ENCODE data around the gene PI4KA. TPM values are rescaled to one million over a fixed set of nuclear protein-coding genes. Genes with fewer than 3 reads are reported as not detected.

The PI4KA gene
- total RNA-seq, 2 donors from 2014 or later: 68.3 to 97.6 TPM

DNA sequence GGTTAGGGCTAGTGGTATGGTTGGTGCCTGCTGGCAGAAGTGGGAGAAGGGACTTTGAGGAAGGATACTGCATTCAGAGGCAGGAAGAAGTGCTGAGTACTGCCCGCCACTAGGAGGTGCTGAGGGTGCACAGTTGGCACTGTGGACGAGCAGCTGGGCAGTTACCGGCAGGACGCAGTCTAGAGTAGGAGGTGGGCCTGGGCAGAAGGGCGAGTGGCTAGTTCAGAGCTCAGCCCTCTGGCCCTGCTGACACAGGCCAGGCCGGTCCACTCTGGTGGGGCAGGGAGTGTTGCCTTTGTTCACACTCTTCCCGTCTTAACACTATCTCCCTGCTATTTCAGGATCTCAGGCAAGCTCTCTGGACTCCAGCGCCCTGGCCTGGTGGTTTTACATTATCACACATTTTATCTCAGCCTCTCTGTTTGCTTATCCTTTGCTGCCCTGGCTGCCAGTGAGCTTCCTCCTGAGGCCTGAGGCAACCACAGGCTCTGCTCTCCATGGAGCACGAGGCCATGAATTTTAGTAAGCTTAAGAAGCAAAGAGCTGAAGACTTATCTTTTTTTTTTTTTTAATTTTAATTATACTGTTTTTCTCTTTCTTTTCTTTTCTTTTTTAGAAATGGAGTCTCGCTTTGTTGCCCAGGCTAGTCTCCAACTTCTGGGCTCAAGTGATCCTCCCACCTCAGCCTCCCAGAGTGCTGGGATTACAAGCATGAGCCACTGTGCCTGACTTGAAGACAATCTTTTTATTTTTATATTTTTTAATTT is 27.1 kb upstream of the PI4KA start:
- Mint-ChIP-seq H3K27ac (peak overlapping the region; percentile 30 to 40), H3K36me3 (peaks cover 0 to 5% of the 10 kb centered on the region in 2 donors), H3K9me3 (no peaks in the 10 kb centered on the region)
- DNase-seq (ENCODE audit: low spot score in 2 of 2) (peak in 1 of 2 donors; percentile 47), ATAC-seq (peak; percentile 87 to 90)

DNA sequence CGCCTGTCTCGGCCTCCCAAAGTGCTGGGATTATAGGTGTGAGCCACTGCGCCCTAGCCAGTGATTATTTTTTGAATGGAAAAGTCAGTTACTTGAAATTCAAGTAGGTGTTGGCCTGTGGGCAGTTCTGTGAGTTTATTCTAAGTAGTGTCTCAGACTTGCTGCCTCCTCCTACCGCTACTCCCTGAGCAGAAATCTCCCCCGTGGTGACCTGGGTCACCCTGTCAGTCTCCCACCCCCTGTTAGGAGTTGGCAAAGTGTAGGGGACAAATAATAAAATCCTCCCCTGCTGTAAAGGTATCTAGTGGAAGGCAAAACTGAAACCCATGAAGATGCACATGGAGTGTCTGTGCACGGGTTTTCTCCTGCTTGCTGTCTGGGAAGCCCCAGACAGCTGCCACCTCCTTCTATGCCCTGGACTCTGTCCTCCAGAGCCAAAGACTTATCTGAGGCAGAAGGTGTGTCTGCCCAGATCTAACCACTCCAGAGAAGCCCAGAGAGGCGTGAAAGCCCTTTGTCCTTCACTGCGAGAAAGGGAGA is 26.5 kb upstream of the PI4KA start:
- DNase-seq (ENCODE audit: low spot score in 2 of 2) (no peak), ATAC-seq (peak in 1 of 2 donors; percentile 30)
- peaks cover 0 to 5% of the 10 kb centered on the region in 2 donors for H3K36me3 Mint-ChIP-seq
- H3K9me3 Mint-ChIP-seq: no peaks in the 10 kb centered on the region
- peak overlapping the region; percentile 30 to 40 for H3K27ac Mint-ChIP-seq

DNA sequence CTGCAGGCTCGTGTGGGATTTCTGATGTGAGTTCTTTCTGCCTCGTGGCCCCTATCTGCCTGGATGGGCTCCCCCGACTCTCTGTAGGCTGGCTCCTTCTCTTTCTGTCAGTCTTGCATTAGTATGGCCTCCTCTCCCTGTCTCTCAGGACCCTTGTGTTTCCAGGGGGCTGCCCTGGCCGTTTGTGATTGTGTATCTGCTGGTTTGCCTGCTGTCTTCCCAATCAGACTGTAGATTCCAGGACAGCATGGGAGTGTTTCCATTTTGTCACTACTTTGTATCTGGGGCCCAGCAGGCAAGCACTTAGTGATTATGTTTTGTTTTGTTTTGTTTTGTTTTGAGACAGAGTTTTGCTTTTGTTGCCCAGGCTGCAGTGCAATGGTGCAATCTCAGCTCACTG is 25.8 kb upstream of the PI4KA start:
- H3K27ac Mint-ChIP-seq: peak overlapping the region in 1 of 2 donors; percentile 79
- ATAC-seq (no peak), DNase-seq (ENCODE audit: low spot score in 2 of 2) (no peak)
- peaks cover 0 to 5% of the 10 kb centered on the region in 2 donors for H3K36me3 Mint-ChIP-seq
- H3K9me3 Mint-ChIP-seq: no peaks in the 10 kb centered on the region

DNA sequence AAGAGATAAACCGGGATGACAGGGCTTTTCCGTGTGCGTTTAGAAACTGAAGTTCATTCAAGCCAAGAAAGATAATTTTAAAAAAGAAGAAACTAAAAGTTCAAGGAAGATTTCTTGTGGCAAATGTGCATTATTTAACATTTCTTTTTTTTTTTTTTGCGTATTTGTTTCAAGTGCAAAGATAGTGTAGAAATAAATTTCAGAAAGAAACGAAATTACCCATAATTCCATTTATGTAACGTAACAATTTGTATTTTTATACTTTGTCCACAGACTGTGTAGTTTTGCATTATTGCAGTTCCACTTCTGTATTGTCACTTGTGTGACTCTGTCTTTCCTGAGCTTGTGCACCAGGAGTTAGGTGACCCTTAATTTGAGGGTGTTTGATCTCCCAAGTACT is 24.2 kb upstream of the PI4KA start:
- ATAC-seq (no peak), DNase-seq (ENCODE audit: low spot score in 2 of 2) (no peak)
- Mint-ChIP-seq H3K36me3 (no peaks in the 10 kb centered on the region), H3K9me3 (no peaks in the 10 kb centered on the region), H3K27ac (no peak overlapping the region)

DNA sequence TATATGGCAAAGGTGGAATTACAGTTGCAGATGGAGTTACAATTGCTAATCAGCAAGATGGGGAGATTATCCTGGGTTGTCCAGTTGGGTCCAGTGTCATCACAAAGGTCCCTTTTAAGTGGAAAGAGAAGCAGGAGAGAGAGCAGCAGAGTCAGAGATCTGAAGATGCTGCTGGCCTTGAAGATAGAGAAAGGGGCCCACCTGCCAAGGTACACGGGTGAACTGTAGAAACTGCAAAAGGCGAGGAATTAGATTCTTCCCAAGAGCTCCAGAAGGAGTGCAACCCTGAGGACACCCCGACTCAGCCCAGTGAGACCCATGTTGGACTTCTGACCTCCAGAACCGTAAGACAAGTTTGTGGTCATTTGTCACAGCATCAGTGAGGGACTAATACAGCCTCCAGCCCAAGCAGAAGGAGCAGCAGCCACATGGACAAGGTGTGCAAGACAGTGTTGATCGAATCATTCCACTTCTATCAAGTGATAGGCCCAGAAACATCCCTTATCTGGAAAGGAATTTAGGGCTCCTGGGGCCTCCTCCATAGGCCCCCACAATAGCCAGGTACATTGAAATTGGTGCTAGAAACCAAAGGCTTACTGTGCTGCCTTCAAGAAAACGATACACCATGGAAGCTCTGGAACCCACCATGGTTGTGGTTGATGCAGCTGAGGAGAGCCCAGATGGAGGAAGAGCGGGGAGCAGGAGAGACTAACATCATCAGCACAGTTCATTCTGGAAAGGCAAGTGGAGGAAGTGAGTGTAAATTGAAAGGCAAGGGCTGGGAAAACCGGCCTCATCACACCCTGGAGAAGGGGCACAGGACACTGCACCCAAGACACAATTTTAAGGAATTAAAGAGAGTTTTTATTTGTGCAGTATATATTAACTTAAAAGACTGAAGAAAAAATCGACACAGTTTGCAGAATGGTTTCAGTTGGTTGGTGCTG is 23.5 kb upstream of the PI4KA start:
- ATAC-seq: no peak
- no peak overlapping the region for H3K27ac Mint-ChIP-seq
- no peak for DNase-seq (ENCODE audit: low spot score in 2 of 2)
- H3K9me3 Mint-ChIP-seq: no peaks in the 10 kb centered on the region
- no peaks in the 10 kb centered on the region for H3K36me3 Mint-ChIP-seq

DNA sequence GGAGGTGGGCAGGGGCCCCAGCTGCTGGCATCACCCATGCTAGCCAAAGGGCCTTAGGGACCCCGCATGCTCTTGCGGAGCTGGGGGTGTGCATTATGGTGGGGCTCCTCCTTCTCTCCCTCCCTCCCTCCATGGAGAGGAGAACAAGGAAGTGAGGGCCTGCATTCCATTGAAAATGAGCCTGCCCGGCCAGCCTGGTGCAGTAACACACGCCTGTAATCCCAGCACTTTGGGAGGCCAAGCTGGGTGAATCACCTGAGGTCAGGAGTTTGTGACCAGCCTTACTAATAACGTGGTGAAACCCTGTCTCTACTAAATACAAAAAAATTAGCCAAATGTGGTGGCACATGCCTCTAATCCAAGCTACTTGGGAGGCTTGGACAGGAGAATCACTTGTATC is 22.6 kb upstream of the PI4KA start:
- no peak for ATAC-seq
- Mint-ChIP-seq H3K9me3 (no peaks in the 10 kb centered on the region), H3K36me3 (no peaks in the 10 kb centered on the region), H3K27ac (no peak overlapping the region)
- DNase-seq (ENCODE audit: low spot score in 2 of 2): no peak

DNA sequence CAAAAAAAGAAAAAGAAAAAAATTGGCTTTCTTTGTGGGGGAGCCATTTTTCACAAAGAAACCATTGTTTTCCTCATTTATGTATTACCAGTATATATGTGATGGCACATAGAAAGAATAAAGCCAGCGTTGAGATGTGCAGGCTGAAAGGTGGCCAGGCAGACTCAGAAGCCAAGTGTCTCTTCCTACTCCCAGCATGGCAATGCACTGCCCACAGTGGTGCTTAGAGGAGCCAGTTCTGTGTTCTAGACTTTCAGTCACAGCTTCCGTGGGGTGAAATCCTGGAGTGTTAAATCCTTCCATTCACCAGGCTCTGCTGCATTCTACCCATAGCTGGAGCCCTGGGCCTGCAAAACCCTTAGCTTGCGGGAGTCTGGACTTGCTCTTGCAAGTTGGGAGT is 19.1 kb upstream of the PI4KA start:
- no peaks in the 10 kb centered on the region for H3K36me3 Mint-ChIP-seq
- H3K27ac Mint-ChIP-seq: peak overlapping the region in 1 of 2 donors; percentile 21
- ATAC-seq: no peak
- DNase-seq (ENCODE audit: low spot score in 2 of 2): no peak
- no peaks in the 10 kb centered on the region for H3K9me3 Mint-ChIP-seq

DNA sequence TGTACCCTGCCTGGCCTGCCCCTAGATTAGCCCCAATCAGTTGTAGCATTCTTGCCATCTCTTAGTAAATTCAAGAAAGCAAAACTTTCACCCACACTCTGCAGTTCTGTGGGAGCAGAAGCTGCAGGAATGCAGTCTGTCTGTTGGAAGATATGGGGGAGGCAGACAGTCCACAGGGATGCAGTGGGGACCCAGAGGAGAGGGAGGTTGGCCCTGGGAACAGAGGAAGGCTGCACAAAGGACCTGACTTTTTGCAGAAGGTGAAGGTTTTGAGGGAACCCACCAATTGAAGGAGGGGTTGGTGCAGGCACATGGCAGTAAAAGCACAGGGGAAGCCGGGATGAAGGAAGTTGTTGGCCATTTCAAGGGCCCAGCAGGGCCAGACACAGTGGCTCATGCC is 16.7 kb upstream of the PI4KA start:
- DNase-seq (ENCODE audit: low spot score in 2 of 2) (no peak), ATAC-seq (no peak)
- Mint-ChIP-seq H3K27ac (peak overlapping the region; percentile 2 to 36), H3K36me3 (no peaks in the 10 kb centered on the region), H3K9me3 (no peaks in the 10 kb centered on the region)

DNA sequence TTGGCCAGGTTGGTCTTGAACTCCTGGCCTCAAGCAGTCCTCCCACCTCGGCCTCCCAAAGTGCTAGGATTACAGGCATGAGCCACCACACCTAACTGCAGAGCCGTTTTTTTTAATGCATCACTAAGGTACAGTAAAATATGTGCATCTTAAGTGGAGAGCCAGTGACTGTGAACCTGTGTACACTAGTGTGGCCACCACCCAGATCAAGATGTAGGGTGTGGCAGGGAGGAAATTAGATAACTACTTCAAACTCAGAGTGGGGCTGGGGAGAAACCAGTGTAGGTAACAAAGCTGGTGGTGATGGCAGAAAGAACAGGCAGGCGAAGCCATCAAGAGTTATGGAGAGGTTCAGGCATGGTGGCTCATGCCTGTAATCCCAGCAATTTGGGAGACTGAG is 14.6 kb upstream of the PI4KA start:
- Mint-ChIP-seq H3K9me3 (no peaks in the 10 kb centered on the region), H3K36me3 (no peaks in the 10 kb centered on the region), H3K27ac (no peak overlapping the region)
- DNase-seq (ENCODE audit: low spot score in 2 of 2): no peak
- no peak for ATAC-seq

DNA sequence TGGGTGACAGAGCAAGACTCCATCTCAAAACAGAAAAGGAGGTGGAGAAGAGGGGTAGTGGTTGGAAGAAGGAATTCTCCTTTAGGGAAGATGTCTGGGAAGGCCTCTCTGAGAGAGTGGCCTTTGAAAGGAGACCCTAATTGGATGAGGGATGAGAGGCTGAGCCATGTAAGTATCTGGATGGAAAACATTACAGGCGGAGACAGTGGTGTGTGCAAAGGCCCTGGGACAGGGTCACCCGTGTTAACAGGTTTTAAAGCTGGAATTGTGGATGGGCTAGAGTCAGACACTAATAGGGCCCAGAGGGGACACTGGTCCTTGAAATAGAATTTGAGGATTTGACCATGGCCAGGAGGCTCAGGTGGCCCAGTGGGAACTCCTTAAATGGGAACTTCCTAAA is 10.6 kb upstream of the PI4KA start:
- no peaks in the 10 kb centered on the region for H3K9me3 Mint-ChIP-seq
- ATAC-seq (no peak), DNase-seq (ENCODE audit: low spot score in 2 of 2) (no peak)
- H3K27ac Mint-ChIP-seq: peak overlapping the region in 1 of 2 donors; percentile 1
- no peaks in the 10 kb centered on the region for H3K36me3 Mint-ChIP-seq

DNA sequence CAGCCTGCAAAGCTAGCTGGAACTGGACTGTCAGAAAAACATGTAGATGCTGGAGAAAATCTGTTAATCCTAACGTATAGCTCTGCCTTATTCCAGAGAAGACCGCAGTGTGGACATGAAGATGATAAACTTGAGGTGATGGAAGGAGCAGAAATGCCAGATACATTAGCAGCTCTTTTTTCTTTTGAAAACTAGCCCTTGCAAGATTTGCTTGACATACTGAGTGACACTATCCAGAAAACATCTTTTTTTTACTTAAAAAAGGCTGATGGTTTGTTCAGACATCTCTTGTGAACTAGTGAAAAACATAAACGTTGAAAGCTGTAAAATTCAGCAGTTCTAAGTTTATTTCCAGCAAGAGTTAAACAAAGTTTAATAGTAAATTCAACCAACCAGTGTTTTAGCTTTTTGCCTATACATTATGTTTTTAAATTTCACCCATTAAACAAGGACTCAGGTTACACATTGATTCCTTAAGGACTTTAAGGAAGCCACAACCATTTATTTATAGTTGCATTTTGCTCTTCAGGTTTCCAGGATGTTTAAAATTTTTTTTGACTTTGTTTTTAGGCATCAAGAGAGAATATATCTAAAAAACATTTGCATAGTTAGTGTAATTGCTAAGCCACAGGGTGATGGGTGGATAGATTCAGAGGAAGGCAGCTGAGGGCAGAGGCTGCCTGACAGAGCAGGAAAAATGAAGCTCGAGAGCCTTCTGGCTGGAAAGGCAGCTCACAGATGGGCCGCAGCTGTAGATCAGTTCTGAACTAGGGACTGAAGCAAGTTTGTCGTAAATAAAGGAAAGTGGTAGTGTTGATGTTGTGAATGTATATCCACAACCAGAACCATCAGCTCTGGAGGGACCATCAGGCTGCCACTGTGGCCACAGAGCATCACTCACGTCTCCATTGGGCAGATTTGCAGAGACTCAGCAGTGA is 9.7 kb upstream of the PI4KA start:
- Mint-ChIP-seq H3K36me3 (no peaks in the 10 kb centered on the region), H3K9me3 (no peaks in the 10 kb centered on the region), H3K27ac (no peak overlapping the region)
- no peak for ATAC-seq
- DNase-seq (ENCODE audit: low spot score in 2 of 2): no peak

DNA sequence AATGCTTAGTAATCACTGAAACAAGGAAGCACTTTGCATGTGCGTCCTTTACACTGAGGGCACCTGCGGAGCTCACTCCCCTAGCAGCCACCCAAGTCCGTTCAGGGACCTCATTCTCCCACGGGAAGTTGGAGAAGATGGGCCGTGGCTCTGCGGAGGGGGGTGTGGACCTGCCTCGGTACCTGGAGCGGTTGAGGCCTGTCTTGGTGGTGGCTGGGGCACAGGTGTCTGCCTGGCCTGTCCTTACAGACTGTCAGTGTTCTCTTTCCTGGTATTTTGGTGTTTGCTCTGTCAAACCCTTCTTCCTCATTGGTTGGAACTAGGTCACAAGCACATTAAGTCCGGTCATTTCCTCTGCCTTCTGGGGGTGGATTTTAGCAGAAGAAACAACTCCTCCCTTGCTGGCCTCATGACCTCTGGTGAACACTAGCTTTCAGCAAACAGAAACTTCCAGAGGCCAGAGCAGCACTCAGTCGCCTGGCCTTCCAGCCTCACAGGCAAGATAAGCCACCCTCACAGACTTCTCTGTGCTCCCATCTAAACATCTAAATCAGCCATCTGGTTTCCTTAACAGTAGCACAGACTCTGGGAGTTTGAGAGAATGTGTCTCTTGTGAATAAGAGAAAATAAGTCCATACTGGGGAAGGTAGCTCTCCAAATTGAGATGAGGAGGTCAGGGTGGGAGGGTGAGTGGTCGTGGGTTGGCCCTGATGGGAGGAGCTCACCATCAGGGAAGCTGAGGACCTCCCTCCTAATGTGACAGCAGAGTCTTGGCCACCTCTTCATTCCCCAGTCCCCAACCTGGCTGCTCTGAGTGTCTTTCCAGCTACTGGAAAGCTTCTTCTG is 8.8 kb upstream of the PI4KA start:
- Mint-ChIP-seq H3K9me3 (no peaks in the 10 kb centered on the region), H3K27ac (peak overlapping the region; percentile 49 to 52), H3K36me3 (peaks cover 0 to under 1% of the 10 kb centered on the region in 2 donors)
- DNase-seq (ENCODE audit: low spot score in 2 of 2) (no peak), ATAC-seq (no peak)

DNA sequence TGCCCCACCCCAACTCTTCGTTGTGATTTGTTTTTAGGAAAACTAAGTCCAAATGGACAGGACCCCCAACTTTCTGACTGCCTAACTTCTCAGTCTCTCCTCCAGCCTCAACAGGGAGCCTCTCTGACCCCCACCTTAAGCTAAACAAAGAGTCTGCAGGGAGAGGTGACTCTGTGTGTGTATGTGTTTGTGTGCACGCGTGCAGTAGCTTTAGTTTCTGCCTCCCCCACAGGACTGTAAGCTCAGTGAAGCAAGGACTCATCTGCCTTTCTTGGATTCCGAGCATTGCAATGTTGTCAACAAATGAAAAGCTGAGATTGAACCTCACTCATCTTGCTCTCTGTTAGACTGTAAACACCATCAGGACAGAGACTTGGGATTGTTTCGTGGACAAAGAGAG is 8.1 kb upstream of the PI4KA start:
- Mint-ChIP-seq H3K9me3 (no peaks in the 10 kb centered on the region), H3K27ac (peak overlapping the region in 1 of 2 donors; percentile 69), H3K36me3 (peaks cover 6 to 7% of the 10 kb centered on the region in 2 donors)
- DNase-seq (ENCODE audit: low spot score in 2 of 2): no peak
- no peak for ATAC-seq

DNA sequence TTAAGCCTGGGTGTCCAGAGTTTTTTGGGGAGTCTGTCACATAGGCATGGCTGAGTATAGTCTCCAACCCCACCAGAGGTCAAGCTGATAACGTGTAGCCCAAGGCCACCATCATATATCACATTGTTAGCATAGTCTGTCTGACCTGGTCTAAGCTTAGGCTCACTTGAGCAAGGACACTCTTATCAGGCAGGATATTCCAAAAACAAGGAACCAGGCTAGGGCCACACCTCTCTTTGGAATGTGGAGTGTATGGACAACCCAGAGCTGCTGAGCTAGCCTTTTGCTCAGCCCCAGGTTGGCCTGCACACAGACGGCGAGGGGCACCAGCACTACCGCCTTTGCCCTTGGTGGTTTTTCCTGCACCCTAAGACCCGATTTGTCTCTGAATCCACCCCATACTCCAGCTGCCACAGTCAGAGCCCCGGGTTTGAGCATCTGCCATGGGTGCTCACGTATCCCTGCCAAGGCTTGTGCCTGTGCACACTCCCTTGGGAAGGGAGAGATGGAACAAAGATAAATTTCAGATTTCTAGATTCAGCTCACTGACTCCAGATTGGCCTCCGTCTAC is 7.3 kb upstream of the PI4KA start:
- DNase-seq (ENCODE audit: low spot score in 2 of 2) (no peak), ATAC-seq (no peak)
- Mint-ChIP-seq H3K9me3 (no peaks in the 10 kb centered on the region), H3K27ac (no peak overlapping the region), H3K36me3 (peaks cover 6 to 7% of the 10 kb centered on the region in 2 donors)

DNA sequence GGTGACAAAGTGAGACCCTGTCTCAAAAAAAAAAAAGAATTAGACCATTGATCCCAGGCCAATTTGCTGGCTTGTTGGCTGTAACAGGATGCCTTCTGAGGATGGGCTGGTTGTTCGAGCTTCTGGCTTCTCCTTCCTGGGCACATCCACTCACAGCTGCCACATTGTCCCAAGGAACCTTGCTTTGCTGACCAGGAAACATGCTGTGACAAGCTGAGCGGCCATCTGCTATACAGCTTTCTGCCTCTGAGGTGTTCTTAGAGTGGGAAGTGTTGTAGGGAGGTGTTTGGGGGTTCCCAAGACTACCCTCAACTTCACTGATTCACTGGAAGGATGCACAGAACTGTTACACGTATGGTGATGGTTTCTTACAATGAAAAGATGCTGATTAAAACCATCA is 6.7 kb upstream of the PI4KA start:
- Mint-ChIP-seq H3K27ac (no peak overlapping the region), H3K36me3 (peaks cover 6 to 7% of the 10 kb centered on the region in 2 donors), H3K9me3 (no peaks in the 10 kb centered on the region)
- ATAC-seq: no peak
- DNase-seq (ENCODE audit: low spot score in 2 of 2): no peak

All from activated naive CD4-positive, alpha-beta T cell treated with anti-CD3 and anti-CD28 coated beads, Interleukin-2, amount 50 U/mL, for 72 hours (primary cell).